ENCODE data around the gene KIF26B. TPM values are rescaled to one million over a fixed set of nuclear protein-coding genes. Genes with fewer than 3 reads are reported as not detected.
A peak's percentile ranks its signal among the peaks of the same experiment; 100 is the strongest.
"Not testable (repeated sequence)": the region's sequence is repeated elsewhere in the genome, so short reads cannot be mapped to it uniquely, and the experiment has no call there.

The KIF26B gene
- total RNA-seq, 1 donor from 2014 or later: 0.45 TPM

GRCh38 chr1:245130281-245131025 lies 24.3 kb upstream of the KIF26B start:
- intact Hi-C loops (cut with DNase I); ATAC-seq: not testable (repeated sequence)
- DNase-seq (ENCODE audit: low spot score): peak; percentile 22

- intact Hi-C loops (cut with DNase I): no loop called here
- no peak for ATAC-seq
Measured at GRCh38 chr1:245131026-245131393, 23.8 kb upstream of the KIF26B start.

GRCh38 chr1:245132771-245133170 lies 22.0 kb upstream of the KIF26B start:
- ATAC-seq (no peak), DNase-seq (ENCODE audit: low spot score) (peak; percentile 39)
- intact Hi-C loops (cut with DNase I): no loop called here

More at GRCh38 chr1:245131026-245131393, 23.8 kb upstream of the KIF26B start:
- DNase-seq (ENCODE audit: low spot score): peak; percentile 14

GRCh38 chr1:245133995-245134715 lies 20.6 kb upstream of the KIF26B start:
- intact Hi-C loops (cut with DNase I): no loop called here
- no peak for ATAC-seq
- no peak for DNase-seq (ENCODE audit: low spot score)

- intact Hi-C loops (cut with DNase I): no loop called here
- no peak for ATAC-seq
- no peak for DNase-seq (ENCODE audit: low spot score)
Measured at GRCh38 chr1:245142171-245142798, 12.5 kb upstream of the KIF26B start.

GRCh38 chr1:245142976-245143375 lies 11.8 kb upstream of the KIF26B start:
- intact Hi-C loops (cut with DNase I): no loop called here
- DNase-seq (ENCODE audit: low spot score) (no peak), ATAC-seq (no peak)

GRCh38 chr1:245143849-245144248 lies 10.9 kb upstream of the KIF26B start:
- ATAC-seq: no peak
- no peak for DNase-seq (ENCODE audit: low spot score)
- intact Hi-C loops (cut with DNase I): no loop called here

- ATAC-seq: no peak
- no peak for DNase-seq (ENCODE audit: low spot score)
- intact Hi-C loops (cut with DNase I): no loop called here
Measured at GRCh38 chr1:245148069-245148468, 6.7 kb upstream of the KIF26B start.

- DNase-seq (ENCODE audit: low spot score) (no peak), ATAC-seq (no peak)
- intact Hi-C loops (cut with DNase I): no loop called here
Measured at GRCh38 chr1:245148861-245149260, 5.9 kb upstream of the KIF26B start.

- ATAC-seq: peak; percentile 58
- intact Hi-C loops (cut with DNase I): loop anchor here (10.0 kb wide), 1 partner anchor 852 kb away; no protein-coding TSS in a partner anchor
- DNase-seq (ENCODE audit: low spot score): peak; percentile 68
Measured at GRCh38 chr1:245153081-245153551, 1.7 kb upstream of the KIF26B start.

GRCh38 chr1:245153552-245154428 lies 995 bp upstream of the KIF26B start:
- DNase-seq (ENCODE audit: low spot score) (no peak), ATAC-seq (peak; percentile 37)
- intact Hi-C loops (cut with DNase I): loop anchor here (10.0 kb wide), 1 partner anchor 851 kb away; no protein-coding TSS in a partner anchor

- no peak for ATAC-seq
- intact Hi-C loops (cut with DNase I): loop anchor here (10.0 kb wide), 1 partner anchor 849 kb away; no protein-coding TSS in a partner anchor
- DNase-seq (ENCODE audit: low spot score): no peak
Measured at GRCh38 chr1:245155272-245156040, 671 bp downstream of the KIF26B start.

GRCh38 chr1:245156041-245156735 lies 1.4 kb downstream of the KIF26B start:
- intact Hi-C loops (cut with DNase I): loop anchor here (10.0 kb wide), 1 partner anchor 849 kb away; no protein-coding TSS in a partner anchor

GRCh38 chr1:245156736-245157505 lies 2.1 kb downstream of the KIF26B start:
- intact Hi-C loops (cut with DNase I): loop anchor here (10.0 kb wide), 1 partner anchor 848 kb away; no protein-coding TSS in a partner anchor
- ATAC-seq: no peak
- DNase-seq (ENCODE audit: low spot score): no peak

More at GRCh38 chr1:245156041-245156735, 1.4 kb downstream of the KIF26B start:
- peak; percentile 85 for DNase-seq (ENCODE audit: low spot score)
- peak; percentile 70 for ATAC-seq

- DNase-seq (ENCODE audit: low spot score): no peak
- ATAC-seq: no peak
- intact Hi-C loops (cut with DNase I): loop anchor here (10.0 kb wide), 1 partner anchor 846 kb away; no protein-coding TSS in a partner anchor
Measured at GRCh38 chr1:245158913-245159312, 4.1 kb downstream of the KIF26B start.

GRCh38 chr1:245160288-245160687 lies 5.5 kb downstream of the KIF26B start:
- DNase-seq (ENCODE audit: low spot score) (no peak), ATAC-seq (no peak)
- intact Hi-C loops (cut with DNase I): no loop called here
